ENCODE measurements around the gene CDC14C. TPM values are rescaled to one million over a fixed set of nuclear protein-coding genes. Genes with fewer than 3 reads are reported as not detected.

The CDC14C gene
- total and polyA plus RNA-seq, 9 of the 15 experiments (the other 6 are each of a cell fraction or from before 2014, with no cell fraction given), result not detected

DNA sequence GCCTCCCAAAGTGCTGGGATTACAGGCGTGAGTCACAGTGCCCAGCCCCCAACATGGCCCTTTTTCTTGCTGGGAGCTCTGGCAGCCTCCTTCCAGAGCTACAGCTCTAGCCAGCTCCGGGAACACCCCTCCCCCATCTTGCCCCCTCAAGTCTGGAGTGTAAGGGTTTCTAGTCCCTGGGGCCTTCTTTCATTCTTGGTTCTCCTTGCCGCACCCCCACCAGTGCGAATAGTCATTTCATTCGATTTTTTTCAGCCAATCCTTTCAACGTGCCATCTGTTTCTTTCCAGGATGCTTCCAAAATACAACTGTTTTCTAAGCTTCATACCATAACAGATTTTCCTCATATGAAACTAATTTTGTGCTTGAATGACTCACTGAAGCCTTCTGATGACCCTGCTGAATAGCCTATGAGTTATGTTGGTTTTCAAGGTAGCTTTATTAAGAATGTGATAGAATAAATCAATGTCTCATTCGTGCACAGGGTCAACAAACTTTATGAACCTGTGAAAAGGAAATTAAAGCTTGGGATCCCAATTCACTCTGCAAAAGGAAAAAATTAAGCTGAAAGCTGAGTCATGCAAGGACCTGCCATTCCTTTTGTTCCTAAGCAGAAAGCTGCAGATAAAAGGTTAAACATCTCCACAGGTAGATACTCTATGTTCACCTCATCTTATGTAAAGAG, 38.6 kb downstream of the CDC14C start:
- ChIA-PET POLR2A (no interaction called here), CTCF (ENCODE audit: low intra/inter-chr PET ratio) (no interaction called here)
- intact Hi-C loops (cut with micrococcal nuclease), result no loop called here
- WGBS (ENCODE audit: insufficient coverage, low coverage, missing lambda C conversion rate), result 1% methylated on average over 6 of the region's 7 CpGs
- Histone ChIP-seq H3K79me2 (ENCODE audit: control insufficient read depth, insufficient read depth, low read length) (no peaks in the 10 kb centered on the region), H3K4me1 (replicated peaks in 1 of 2; ENCODE audit: control insufficient read depth in 2 of 2, insufficient read depth in 2 of 2, low read length in 2 of 2) (no peaks in the 10 kb centered on the region), H3K36me3 (ENCODE audit: control insufficient read depth, insufficient read depth, low read length) (no peaks in the 10 kb centered on the region), H2AFZ (ENCODE audit: low read depth, low read length) (no peak overlapping the region), H3K27ac (ENCODE audit: extremely low read depth, low read depth, low read length) (no peak overlapping the region), H3K27me3 (ENCODE audit: control insufficient read depth in 2 of 2, insufficient read depth in 2 of 2, low read length in 2 of 2) (no peaks in the 10 kb centered on the region), H4K20me1 (replicated peaks; ENCODE audit: control insufficient read depth, insufficient read depth, low read length) (no peaks in the 10 kb centered on the region), H3K9ac (ENCODE audit: insufficient read depth in 1 of 2, low read depth in 2 of 2, low read length in 2 of 2) (no peak overlapping the region), H3K9me1 (ENCODE audit: control insufficient read depth, insufficient read depth, low read length) (no peaks in the 10 kb centered on the region), H3K4me3 (no peak overlapping the region), H3K9me3 (replicated peaks; ENCODE audit: control insufficient read depth, insufficient read depth, low read depth, low read length) (no peaks in the 10 kb centered on the region), H3K4me2 (ENCODE audit: insufficient read depth, low read length) (no peak overlapping the region)
- BruUV-seq (replicated peaks), result no TSS peak
- ATAC-seq (no peak), DNase-seq (ENCODE audit: extremely low read depth in 1 of 4, low spot score in 3 of 4) (no peak), FAIRE-seq (no peak)
- in situ Hi-C loops (cut with MboI), result no loop called here
- TF ChIP-seq, protein P1, sequence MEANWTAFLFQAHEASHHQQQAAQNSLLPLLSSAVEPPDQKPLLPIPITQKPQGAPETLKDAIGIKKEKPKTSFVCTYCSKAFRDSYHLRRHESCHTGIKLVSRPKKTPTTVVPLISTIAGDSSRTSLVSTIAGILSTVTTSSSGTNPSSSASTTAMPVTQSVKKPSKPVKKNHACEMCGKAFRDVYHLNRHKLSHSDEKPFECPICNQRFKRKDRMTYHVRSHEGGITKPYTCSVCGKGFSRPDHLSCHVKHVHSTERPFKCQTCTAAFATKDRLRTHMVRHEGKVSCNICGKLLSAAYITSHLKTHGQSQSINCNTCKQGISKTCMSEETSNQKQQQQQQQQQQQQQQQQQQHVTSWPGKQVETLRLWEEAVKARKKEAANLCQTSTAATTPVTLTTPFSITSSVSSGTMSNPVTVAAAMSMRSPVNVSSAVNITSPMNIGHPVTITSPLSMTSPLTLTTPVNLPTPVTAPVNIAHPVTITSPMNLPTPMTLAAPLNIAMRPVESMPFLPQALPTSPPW (CRISPR knock-in tag; IDR thresholded peaks at IDR 0.05), result no peak
- TF ChIP-seq STAT5A (IDR thresholded peaks at IDR 0.05; ENCODE audit: borderline replicate concordance, low read length) (no peak), FOXP1 (CRISPR knock-in tag; IDR thresholded peaks at IDR 0.05) (no peak), ZNF75A (CRISPR knock-in tag; IDR thresholded peaks at IDR 0.05) (no peak), TAF7 (tag; IDR thresholded peaks at IDR 0.05) (no peak), CBFA2T2 (conservative IDR thresholded peaks at IDR 0.05) (no peak), KAT2B (IDR thresholded peaks at IDR 0.05; ENCODE audit: low read depth, low read length) (no peak), ZNF3 (CRISPR knock-in tag; IDR thresholded peaks at IDR 0.05) (no peak), ZNF507 (tag; conservative IDR thresholded peaks at IDR 0.05) (no peak), HDAC6 (IDR thresholded peaks at IDR 0.05; ENCODE audit: low read depth, low read length) (no peak), L3MBTL2 (IDR thresholded peaks at IDR 0.05) (no peak), HMG20A (CRISPR knock-in tag; conservative IDR thresholded peaks at IDR 0.05) (no peak)
- TF ChIP-seq, protein P2, sequence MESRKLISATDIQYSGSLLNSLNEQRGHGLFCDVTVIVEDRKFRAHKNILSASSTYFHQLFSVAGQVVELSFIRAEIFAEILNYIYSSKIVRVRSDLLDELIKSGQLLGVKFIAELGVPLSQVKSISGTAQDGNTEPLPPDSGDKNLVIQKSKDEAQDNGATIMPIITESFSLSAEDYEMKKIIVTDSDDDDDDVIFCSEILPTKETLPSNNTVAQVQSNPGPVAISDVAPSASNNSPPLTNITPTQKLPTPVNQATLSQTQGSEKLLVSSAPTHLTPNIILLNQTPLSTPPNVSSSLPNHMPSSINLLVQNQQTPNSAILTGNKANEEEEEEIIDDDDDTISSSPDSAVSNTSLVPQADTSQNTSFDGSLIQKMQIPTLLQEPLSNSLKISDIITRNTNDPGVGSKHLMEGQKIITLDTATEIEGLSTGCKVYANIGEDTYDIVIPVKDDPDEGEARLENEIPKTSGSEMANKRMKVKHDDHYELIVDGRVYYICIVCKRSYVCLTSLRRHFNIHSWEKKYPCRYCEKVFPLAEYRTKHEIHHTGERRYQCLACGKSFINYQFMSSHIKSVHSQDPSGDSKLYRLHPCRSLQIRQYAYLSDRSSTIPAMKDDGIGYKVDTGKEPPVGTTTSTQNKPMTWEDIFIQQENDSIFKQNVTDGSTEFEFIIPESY (CRISPR knock-in tag; IDR thresholded peaks at IDR 0.05), result no peak
- TF ChIP-seq, protein P3, sequence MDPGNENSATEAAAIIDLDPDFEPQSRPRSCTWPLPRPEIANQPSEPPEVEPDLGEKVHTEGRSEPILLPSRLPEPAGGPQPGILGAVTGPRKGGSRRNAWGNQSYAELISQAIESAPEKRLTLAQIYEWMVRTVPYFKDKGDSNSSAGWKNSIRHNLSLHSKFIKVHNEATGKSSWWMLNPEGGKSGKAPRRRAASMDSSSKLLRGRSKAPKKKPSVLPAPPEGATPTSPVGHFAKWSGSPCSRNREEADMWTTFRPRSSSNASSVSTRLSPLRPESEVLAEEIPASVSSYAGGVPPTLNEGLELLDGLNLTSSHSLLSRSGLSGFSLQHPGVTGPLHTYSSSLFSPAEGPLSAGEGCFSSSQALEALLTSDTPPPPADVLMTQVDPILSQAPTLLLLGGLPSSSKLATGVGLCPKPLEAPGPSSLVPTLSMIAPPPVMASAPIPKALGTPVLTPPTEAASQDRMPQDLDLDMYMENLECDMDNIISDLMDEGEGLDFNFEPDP (CRISPR knock-in tag; IDR thresholded peaks at IDR 0.05), result no peak
